Left ventricle myocardium inferior (tissue), 1 donor: Measurements from ENCODE around the gene CDX2. TPM values are rescaled to one million over a fixed set of nuclear protein-coding genes. Genes with fewer than 3 reads are reported as not detected.

Experiments used
- DNase-seq: peaks from one replicate; pipeline ENCODE4 v3.0.0-alpha.2; 2020
- H3K27ac ChIP-seq: fragments of 200-600 bp; replicated peaks from 2 replicates; pipeline ENCODE4 v1.8.0; 2021
- H3K27me3 ChIP-seq: fragments of 200-600 bp; 2 replicates; pipeline ENCODE4 v1.8.0; 2021; ENCODE audit warnings: low read depth
- H3K36me3 ChIP-seq: fragments of 200-600 bp; 2 replicates; pipeline ENCODE4 v1.8.0; 2021
- H3K4me1 ChIP-seq: fragments of 200-600 bp; 2 replicates; pipeline ENCODE4 v1.8.0; 2021
- H3K4me3 ChIP-seq: fragments of 200-600 bp; 2 replicates; pipeline ENCODE4 v1.8.0; 2021; ENCODE audit warnings: mild to moderate bottlenecking, moderate library complexity
- H3K9me3 ChIP-seq: fragments of 200-600 bp; replicated peaks from 2 replicates; pipeline ENCODE4 v1.8.0; 2021
- CTCF ChIP-seq: fragments of 200-600 bp; IDR thresholded peaks from 2 replicates; pipeline ENCODE4 v1.8.0; 2021; ENCODE audit warnings: antibody characterized with exemption, mild to moderate bottlenecking, borderline replicate concordance
- intact Hi-C: fragments of 100-400 bp; cut with micrococcal nuclease; formaldehyde crosslinking; loops from one replicate; pipeline ENCODE4 v1.11.0; 2022
- total RNA-seq: library from RNA; stranded (reverse); fragmentation: NEBNext Ultra II Directional; extraction: Animal tissue kit (Norgen Biotek cat#: 25700); gene quantifications from one replicate; pipeline ENCODE4 v1.2.1, GENCODE V29; 2021
- donor health status: DM: no; HTN: yes; CAD: no; lungs with severe emphysema.

CDX2 gene
- total RNA-seq, 1 donor from 2014 or later, result not detected

- Histone ChIP-seq H3K27me3 (peaks cover 100% of the 10 kb centered on the region), H3K27ac (no peak overlapping the region), H3K36me3 (no peaks in the 10 kb centered on the region), H3K4me3 (peak overlapping the region; percentile 27), H3K9me3 (no peaks in the 10 kb centered on the region), H3K4me1 (peaks cover 31% of the 10 kb centered on the region)
- no peak for DNase-seq
- intact Hi-C loops, result no loop called here
- no peak for TF ChIP-seq CTCF
These were observed 616 bp downstream of the CDX2 start for GRCh38 chr13:27968316-27969081.

GRCh38 chr13:27967736-27968315 is 1.3 kb downstream of the CDX2 start:
- intact Hi-C loops, result no loop called here
- H3K36me3 ChIP-seq, result no peaks in the 10 kb centered on the region
- no peak for TF ChIP-seq CTCF
- H3K4me3 ChIP-seq, result peak overlapping the region; percentile 27
- no peak overlapping the region for H3K27ac ChIP-seq
- peaks cover 31% of the 10 kb centered on the region for H3K4me1 ChIP-seq
- no peaks in the 10 kb centered on the region for H3K9me3 ChIP-seq
- H3K27me3 ChIP-seq, result peaks cover 100% of the 10 kb centered on the region
- DNase-seq, result no peak

- no peak for TF ChIP-seq CTCF
- Histone ChIP-seq H3K9me3 (no peaks in the 10 kb centered on the region), H3K27ac (no peak overlapping the region), H3K36me3 (no peaks in the 10 kb centered on the region), H3K4me1 (peaks cover 31% of the 10 kb centered on the region), H3K4me3 (no peak overlapping the region), H3K27me3 (peaks cover 100% of the 10 kb centered on the region)
- no peak for DNase-seq
- intact Hi-C loops, result no loop called here
These were observed 1.8 kb downstream of the CDX2 start for GRCh38 chr13:27967203-27967735.

GRCh38 chr13:27966641-27967202 is 2.4 kb downstream of the CDX2 start:
- Histone ChIP-seq H3K27ac (no peak overlapping the region), H3K4me1 (peaks cover 31% of the 10 kb centered on the region), H3K4me3 (no peak overlapping the region), H3K27me3 (peaks cover 100% of the 10 kb centered on the region), H3K9me3 (no peaks in the 10 kb centered on the region), H3K36me3 (no peaks in the 10 kb centered on the region)
- TF ChIP-seq CTCF, result no peak
- intact Hi-C loops, result no loop called here
- no peak for DNase-seq

- no peak overlapping the region for H3K27ac ChIP-seq
- intact Hi-C loops, result no loop called here
- peaks cover 33% of the 10 kb centered on the region for H3K4me1 ChIP-seq
- no peaks in the 10 kb centered on the region for H3K9me3 ChIP-seq
- no peak overlapping the region for H3K4me3 ChIP-seq
- no peaks in the 10 kb centered on the region for H3K36me3 ChIP-seq
- H3K27me3 ChIP-seq, result peaks cover 100% of the 10 kb centered on the region
- TF ChIP-seq CTCF, result no peak
- no peak for DNase-seq
These were observed 3.1 kb downstream of the CDX2 start for GRCh38 chr13:27965740-27966640.
